ENCODE results near the gene GTPBP4. TPM values are rescaled to one million over a fixed set of nuclear protein-coding genes. Genes with fewer than 3 reads are reported as not detected.

GTPBP4 gene
- total RNA-seq: 57.9 and 66.5 TPM in 2 replicates

GRCh38 chr10:987870-988666 lies at the start of gene GTPBP4:
TSS of gene GTPBP4 (plus strand) at chr10:988434. CDS start at chr10:988480, 46 bp downstream.
- peak within 1 kb of the TSS; percentile 99 for H3K4me3 ChIP-seq (ENCODE audit: low read depth, low read length)
- no peak for TF ChIP-seq CTCF (conservative IDR thresholded peaks at IDR 0.05; ENCODE audit: low read depth, low read length)
- DNase-seq (ENCODE audit: low read depth): peak; percentile 68

GRCh38 chr10:938941-939678 lies 49.1 kb upstream of the GTPBP4 start:
- no peak for TF ChIP-seq CTCF (conservative IDR thresholded peaks at IDR 0.05; ENCODE audit: low read depth, low read length)
- no peak overlapping the region for H3K4me3 ChIP-seq (ENCODE audit: low read depth, low read length)
- DNase-seq (ENCODE audit: low read depth): no peak

- DNase-seq (ENCODE audit: low read depth): no peak
- no peak for TF ChIP-seq CTCF (conservative IDR thresholded peaks at IDR 0.05; ENCODE audit: low read depth, low read length)
- H3K4me3 ChIP-seq (ENCODE audit: low read depth, low read length): no peak overlapping the region
Measured at GRCh38 chr10:943334-944033, 44.8 kb upstream of the GTPBP4 start.

DNA sequence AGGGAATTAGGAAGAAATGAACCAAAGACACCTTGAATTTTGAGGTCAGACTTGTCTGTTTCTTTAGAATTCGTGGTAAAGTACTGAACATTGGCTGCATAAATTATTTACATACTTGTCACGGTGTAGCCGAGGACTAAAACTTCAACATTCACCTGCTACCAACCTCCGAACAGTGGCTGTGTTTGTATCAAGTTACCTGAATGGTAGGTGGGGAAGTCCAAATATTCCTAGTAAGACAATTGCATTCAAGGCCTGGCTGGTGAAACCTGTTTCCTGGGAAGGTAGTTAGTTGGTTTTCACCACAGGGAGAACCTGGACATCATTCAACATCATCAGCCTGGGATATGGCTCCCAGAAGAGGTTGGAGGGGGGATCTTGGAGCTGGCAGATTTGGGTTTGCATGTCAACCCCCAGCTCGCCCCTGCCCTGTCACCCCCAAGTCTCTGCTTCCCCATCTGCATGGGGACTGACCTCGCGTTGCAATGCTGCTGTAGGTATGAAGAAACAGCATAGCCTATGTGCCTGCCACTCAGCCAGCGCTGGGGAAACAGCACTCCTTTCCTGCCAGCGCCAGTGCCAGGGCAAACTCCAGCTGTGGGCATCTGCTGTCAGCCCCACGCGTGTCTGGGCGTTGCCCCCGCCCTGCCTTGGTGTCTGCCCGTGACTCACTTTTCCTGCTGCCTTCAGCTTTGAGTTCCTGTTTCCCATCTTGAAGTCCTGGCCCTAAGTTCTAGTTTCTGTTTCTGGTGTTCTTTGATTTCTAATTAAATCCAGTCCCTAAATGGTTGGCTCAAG lies 44.0 kb upstream of the GTPBP4 start:
- H3K4me3 ChIP-seq (ENCODE audit: low read depth, low read length): no peak overlapping the region
- no peak for DNase-seq (ENCODE audit: low read depth)
- no peak for TF ChIP-seq CTCF (conservative IDR thresholded peaks at IDR 0.05; ENCODE audit: low read depth, low read length)

- H3K4me3 ChIP-seq (ENCODE audit: low read depth, low read length): no peak overlapping the region
- no peak for DNase-seq (ENCODE audit: low read depth)
- TF ChIP-seq CTCF (conservative IDR thresholded peaks at IDR 0.05; ENCODE audit: low read depth, low read length): no peak
Measured at GRCh38 chr10:945778-946177, 42.5 kb upstream of the GTPBP4 start.

- no peak overlapping the region for H3K4me3 ChIP-seq (ENCODE audit: low read depth, low read length)
- no peak for DNase-seq (ENCODE audit: low read depth)
- TF ChIP-seq CTCF (conservative IDR thresholded peaks at IDR 0.05; ENCODE audit: low read depth, low read length): no peak
Measured at GRCh38 chr10:947051-947450, 41.2 kb upstream of the GTPBP4 start.
